Fibroblast of lung (primary cell): ENCODE results near the gene SMTNL1.

Experiments
- EZH2 ChIP-seq: IDR thresholded peaks from 2 replicates; pipeline ENCODE4 v1.5.1; 2012; ENCODE audit warnings: low read length, control low read depth, mild to moderate bottlenecking; ENCODE audit errors: missing control alignments
- TF ChIP-seq, protein P1 (sequence below), 2 donors: IDR thresholded peaks in 1 of 2; conservative IDR thresholded peaks in 1 of 2; 1 replicate in 1 of 2; 2 replicates in 1 of 2; pipeline ENCODE4 v1.5.1; 2011 to 2012; ENCODE audit warnings: low read length in 2 of 2, control low read depth in 1 of 2, inconsistent platforms in 1 of 2, low read depth in 1 of 2, mild to moderate bottlenecking in 1 of 2

DNA sequence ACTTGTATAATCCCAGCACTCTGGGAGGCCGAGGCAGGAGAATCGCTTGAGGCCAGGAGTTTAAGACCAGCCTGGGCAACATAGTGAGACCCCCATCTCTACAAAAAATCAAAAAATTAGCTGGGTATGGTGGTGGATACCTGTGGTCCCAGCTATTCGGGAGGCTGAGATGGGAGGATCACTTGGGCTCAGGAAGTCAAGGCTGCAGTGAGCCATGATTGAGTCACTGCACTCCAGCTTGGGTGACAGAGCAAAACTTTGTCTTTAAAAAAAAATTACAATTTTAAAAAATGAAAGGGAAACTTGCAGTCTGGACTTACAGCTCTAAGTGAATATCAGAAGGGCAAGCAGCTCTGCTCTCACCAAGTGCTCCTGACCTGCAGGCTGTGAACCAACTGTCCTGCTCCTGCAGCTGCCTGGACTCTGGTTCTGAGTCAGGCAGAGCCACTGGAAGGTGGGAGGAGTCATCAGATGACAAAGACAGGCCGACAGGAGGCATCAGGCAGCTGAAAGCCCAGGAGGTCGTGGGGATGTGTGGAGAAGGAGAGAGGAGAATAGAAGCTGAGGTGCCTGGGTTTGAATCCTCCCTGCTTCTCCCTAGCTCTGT, 9.6 kb downstream of the SMTNL1 start:
- TF ChIP-seq, protein P1, sequence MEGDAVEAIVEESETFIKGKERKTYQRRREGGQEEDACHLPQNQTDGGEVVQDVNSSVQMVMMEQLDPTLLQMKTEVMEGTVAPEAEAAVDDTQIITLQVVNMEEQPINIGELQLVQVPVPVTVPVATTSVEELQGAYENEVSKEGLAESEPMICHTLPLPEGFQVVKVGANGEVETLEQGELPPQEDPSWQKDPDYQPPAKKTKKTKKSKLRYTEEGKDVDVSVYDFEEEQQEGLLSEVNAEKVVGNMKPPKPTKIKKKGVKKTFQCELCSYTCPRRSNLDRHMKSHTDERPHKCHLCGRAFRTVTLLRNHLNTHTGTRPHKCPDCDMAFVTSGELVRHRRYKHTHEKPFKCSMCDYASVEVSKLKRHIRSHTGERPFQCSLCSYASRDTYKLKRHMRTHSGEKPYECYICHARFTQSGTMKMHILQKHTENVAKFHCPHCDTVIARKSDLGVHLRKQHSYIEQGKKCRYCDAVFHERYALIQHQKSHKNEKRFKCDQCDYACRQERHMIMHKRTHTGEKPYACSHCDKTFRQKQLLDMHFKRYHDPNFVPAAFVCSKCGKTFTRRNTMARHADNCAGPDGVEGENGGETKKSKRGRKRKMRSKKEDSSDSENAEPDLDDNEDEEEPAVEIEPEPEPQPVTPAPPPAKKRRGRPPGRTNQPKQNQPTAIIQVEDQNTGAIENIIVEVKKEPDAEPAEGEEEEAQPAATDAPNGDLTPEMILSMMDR (conservative IDR thresholded peaks at IDR 0.05 in 1 of 2, IDR thresholded peaks at IDR 0.05 in 1 of 2; ENCODE audit: low read depth in 1 of 2, low read length in 2 of 2) = peak; percentile 9
- no peak for TF ChIP-seq EZH2
